ENCODE results near the gene ZMAT5.

- TF ChIP-seq POLR2AphosphoS5 (IDR thresholded peaks at IDR 0.05; ENCODE audit: low read depth, low read length) (no peak), PAX5 (IDR thresholded peaks at IDR 0.05; ENCODE audit: insufficient read depth, low read length, severe bottlenecking) (no peak), TAF1 (IDR thresholded peaks at IDR 0.05; ENCODE audit: low read depth, low read length) (no peak), POLR2A (IDR thresholded peaks at IDR 0.05; ENCODE audit: low read depth, low read length) (no peak)
Measured at GRCh38 chr22:29798318-29798717, 31.5 kb upstream of the ZMAT5 start.
